A673 (cell line): ENCODE results near the gene ZNF638.

Experiments used
- CTCF ChIP-seq: fragments of 300-800, 200-600 bp; sonication (generic); conservative IDR thresholded peaks from 2 replicates; pipeline ENCODE4 v1.5.1; 2017; ENCODE audit warnings: low read depth, mild to moderate bottlenecking, antibody characterized with exemption, low read length, moderate library complexity, mixed read lengths
- EZH2 ChIP-seq: fragments of 200-600 bp; sonication (generic); IDR thresholded peaks from 2 replicates; pipeline ENCODE4 v1.6.1; 2017; ENCODE audit warnings: borderline replicate concordance, low read depth, mild to moderate bottlenecking, mixed read lengths, antibody characterized with exemption, low read length; ENCODE audit not compliant: poor library complexity, severe bottlenecking

GRCh38 chr2:71454221-71455010 lies 122.8 kb downstream of the ZNF638 start:
- no peak for TF ChIP-seq CTCF
- no peak for TF ChIP-seq EZH2
